Heart left ventricle (tissue), 13 donors: ENCODE results near the gene SLC22A23.

Experiments
- CTCF ChIP-seq, 12 donors: fragments of 200-600 bp; sonication (generic) in 4 of 12; IDR thresholded peaks; one replicate each; pipeline versions ENCODE4 v1.5.0 to v1.8.0; 2018 to 2022; ENCODE audit warnings: antibody characterized with exemption in 12 of 12, mild to moderate bottlenecking in 5 of 12
- POLR2A ChIP-seq, 2 donors: fragments of 450-650 bp; IDR thresholded peaks; one replicate each; pipeline ENCODE4 v1.6.1; 2017; ENCODE audit warnings: antibody characterized with exemption in 2 of 2, mild to moderate bottlenecking in 2 of 2, moderate library complexity in 2 of 2
- donor health status: ischemic (EF 13 %, LVEDD 7.1; RV severe dilation, severe dysfunction).
- donor health status: DM: no; HTN: yes; CAD: no.
- donor health status: DM: no; HTN: no; CAD: no.
- donor health status: ischemic (EF 25% LVEDD 6.9; RV normal size, moderate dysfunction).
- donor health status: ischemic (EF 25% LVEDD 5.7; RV mildly dilated, moderate dysfunction).
- donor health status: ischemic (EF 35%, LVEDD 5.7; RV mildly dilated, moderate dysfunction).
- donor health status: nonischemic (EF 11% LVEDD 7.7; RV severe dilation, severe dysfunction).
- donor health status: DM: yes; HTN: yes; CAD: no.
- donor health status: PGD.
- donor health status: ischemic (EF 29% LVEDD 5.4; RV normal size, mild dysfunction).
- donor health status: nonischemic (EF 23%, LVEDD 6.1; RV moderate dilation, normal function).

- TF ChIP-seq CTCF (IDR thresholded peaks at IDR 0.05) (no peak), POLR2A (IDR thresholded peaks at IDR 0.05) (no peak)
These were observed 26.8 kb upstream of the SLC22A23 start for GRCh38 chr6:3483675-3484074.
